ENCODE results near the gene HOMER3.

GRCh38 chr19:18895824-18896341, 45.1 kb downstream of the HOMER3 start, which contains the start of gene CERS1:
- TF ChIP-seq SIN3A (IDR thresholded peaks at IDR 0.05; ENCODE audit: borderline replicate concordance, insufficient read depth, low read depth, low read length) (no peak), TCF7L2 (IDR thresholded peaks at IDR 0.05; ENCODE audit: low read depth, low read length) (no peak), POLR2AphosphoS5 (IDR thresholded peaks at IDR 0.05; ENCODE audit: low read depth, low read length) (no peak), CTCF (IDR thresholded peaks at IDR 0.05) (no peak)

Data from Panc1 (cell line).